Fibroblast of pulmonary artery (primary cell): ENCODE measurements around the gene DNAJC1.
A peak's percentile ranks its signal among the peaks of the same experiment; 100 is the strongest.

Experiments used
- DNase-seq: peaks from one replicate; pipeline ENCODE4 v3.0.0-alpha.2; 2010; ENCODE audit warnings: low read depth
- H3K4me3 ChIP-seq: replicated peaks from 2 replicates; pipeline ENCODE4 v1.5.1; 2011; ENCODE audit warnings: low read depth, mild to moderate bottlenecking, control low read depth, low read length, moderate library complexity
- TF ChIP-seq, protein P1 (sequence below): IDR thresholded peaks from 2 replicates; pipeline ENCODE4 v1.5.1; 2011; ENCODE audit warnings: mild to moderate bottlenecking, control low read depth, low read length, inconsistent platforms; ENCODE audit errors: missing control alignments

Gene DNAJC1

DNA sequence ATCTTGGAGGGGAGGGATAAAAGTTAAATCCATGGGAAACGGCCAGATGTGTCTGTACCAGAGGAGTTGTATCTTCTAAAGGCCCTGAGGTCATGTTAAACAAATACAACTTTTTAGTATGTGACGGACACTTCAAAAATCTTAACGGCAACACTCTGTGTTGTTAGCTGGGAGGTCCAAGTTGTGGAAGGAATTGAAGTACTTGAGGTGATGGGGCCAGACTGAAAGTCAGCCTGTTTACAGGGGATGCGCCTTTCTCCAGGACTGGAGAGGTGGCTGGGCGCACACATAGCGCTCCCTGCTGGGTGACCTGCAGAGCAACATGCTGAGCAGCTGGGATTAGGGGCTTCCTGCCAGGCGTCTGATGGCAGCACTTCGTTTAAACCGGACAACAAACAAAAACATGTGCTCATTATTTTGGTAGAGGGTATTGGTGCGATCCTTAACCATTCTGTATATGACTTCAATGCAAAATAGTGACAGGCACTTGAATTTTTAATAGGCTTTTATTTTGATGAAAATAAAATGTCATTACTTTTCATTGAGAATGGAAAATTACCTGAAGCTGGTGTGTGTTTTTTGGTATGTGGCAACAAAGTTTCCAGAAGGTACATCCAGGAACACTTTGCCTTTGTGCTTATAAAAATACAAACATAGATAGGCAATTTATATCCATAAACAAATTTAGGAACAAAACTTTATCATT is 271.3 kb downstream of the DNAJC1 start:
- H3K4me3 ChIP-seq: no peak overlapping the region
- peak; percentile 86 for DNase-seq
- TF ChIP-seq, protein P1, sequence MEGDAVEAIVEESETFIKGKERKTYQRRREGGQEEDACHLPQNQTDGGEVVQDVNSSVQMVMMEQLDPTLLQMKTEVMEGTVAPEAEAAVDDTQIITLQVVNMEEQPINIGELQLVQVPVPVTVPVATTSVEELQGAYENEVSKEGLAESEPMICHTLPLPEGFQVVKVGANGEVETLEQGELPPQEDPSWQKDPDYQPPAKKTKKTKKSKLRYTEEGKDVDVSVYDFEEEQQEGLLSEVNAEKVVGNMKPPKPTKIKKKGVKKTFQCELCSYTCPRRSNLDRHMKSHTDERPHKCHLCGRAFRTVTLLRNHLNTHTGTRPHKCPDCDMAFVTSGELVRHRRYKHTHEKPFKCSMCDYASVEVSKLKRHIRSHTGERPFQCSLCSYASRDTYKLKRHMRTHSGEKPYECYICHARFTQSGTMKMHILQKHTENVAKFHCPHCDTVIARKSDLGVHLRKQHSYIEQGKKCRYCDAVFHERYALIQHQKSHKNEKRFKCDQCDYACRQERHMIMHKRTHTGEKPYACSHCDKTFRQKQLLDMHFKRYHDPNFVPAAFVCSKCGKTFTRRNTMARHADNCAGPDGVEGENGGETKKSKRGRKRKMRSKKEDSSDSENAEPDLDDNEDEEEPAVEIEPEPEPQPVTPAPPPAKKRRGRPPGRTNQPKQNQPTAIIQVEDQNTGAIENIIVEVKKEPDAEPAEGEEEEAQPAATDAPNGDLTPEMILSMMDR: no peak

DNA sequence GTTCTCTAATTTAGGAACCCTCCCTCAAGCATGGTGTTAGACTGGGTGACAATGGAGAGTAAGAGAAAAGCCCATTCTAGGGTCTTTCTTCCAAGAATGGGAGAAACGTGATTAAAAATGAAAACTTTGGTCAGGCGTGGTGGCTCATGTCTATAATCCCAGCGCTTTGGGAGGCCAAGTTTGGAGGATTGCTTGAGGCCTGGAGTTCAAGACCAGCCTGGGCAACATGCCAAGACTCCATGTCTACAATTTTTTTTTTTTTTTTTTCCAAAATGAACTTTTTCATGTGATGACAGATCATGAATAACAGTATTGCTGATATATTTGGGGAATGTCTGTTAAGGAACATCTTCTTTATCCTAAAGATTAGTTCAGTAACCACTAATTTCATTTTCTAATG is 274.9 kb downstream of the DNAJC1 start:
- no peak for DNase-seq
- TF ChIP-seq, protein P1: no peak

DNA sequence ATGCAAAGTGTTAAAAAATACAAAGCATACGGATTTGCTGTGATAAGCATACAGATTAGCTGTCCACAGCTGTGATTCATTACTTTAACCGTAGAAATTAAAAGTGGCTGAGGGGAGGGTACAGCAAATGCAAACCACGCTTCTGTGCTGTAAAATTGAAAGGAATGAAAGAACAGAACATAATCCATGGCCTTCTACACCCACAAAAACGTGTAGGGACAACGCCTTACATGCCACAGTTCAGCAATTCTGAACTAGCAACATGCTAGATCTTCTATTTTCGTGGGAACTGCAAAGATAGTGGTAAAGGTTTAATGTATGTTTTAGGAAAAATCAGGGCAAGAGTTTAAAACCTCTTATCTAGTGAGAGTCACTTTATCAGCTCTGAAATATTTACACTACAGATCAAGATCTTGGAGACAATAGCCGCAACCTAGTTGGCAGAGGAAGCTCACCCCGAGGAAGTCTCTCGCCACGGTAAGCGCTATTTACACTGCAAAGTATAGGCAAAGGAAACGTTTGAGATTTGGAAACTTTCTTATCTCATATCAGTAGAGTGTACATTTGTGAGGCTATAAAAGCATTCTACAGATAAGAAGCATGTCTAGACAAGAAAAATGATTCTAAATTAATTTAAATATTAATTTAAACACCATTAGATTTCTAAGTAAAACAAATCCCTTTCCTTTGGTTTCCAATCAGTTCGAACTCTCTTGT is 275.9 kb downstream of the DNAJC1 start:
- no peak overlapping the region for H3K4me3 ChIP-seq
- TF ChIP-seq, protein P1: no peak
- DNase-seq: no peak

More for the DNA sequence above, 274.9 kb downstream of the DNAJC1 start:
- no peak overlapping the region for H3K4me3 ChIP-seq

DNA sequence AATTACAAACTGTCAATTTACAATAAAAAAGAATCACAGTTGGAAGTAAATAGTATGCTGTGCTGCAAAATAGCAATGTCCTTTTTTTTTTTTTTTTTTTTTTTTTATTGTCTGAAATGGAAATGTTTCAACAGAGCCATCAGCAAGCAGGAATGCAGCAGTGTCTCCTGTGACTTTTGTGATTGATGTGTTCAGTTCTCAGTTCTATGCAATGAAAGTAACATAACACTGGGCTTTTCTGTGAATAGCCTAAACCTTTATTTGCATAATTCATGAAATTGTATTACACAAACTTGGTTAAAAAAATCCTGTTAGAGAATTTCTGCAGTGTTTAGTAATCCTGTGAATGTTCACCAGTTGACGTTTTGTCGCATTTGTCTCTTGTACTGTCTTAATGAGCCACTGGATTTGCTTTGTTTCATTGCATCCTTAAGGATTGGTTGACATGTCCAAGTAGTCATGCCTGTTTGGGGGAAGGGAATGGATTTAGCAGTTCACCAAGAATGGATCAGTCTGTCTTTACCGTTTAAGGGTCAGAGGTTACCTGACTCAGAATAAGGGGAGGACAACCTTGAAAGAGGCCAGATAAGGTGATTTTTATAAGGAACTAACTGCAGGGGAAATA is 276.8 kb downstream of the DNAJC1 start:
- no peak for DNase-seq
- H3K4me3 ChIP-seq: no peak overlapping the region
- TF ChIP-seq, protein P1: no peak

DNA sequence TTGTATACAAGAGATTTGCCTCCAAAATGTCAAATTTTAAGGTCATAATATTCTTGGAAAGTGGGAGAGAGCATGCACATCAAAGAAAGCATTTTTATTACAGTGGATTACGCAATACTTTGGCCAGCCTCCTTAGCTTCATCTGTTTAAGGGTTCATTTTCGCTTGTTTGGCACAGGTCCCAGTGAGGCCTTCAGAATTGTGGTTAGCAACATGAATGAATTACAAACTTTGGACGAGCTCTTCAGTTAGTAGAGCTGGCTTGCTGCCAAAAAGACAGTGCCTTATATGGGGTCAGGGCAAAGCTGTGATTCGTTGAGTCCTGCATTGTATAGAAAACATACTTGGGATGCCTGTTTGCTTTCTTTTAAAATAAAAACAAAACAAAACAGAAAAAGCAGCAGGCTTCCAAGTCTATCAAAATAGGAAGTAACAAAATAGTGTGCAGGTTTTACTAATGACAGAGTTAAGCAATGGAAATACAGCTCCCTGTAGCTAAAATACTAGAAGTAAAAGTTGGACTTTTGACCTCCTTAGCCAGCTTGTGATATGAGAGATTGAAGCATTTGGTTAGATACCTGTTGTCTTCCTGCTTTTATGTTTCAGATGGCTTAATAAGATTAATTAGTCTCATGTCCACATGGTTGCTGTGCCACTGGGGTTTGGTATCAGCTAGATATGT is 278.7 kb downstream of the DNAJC1 start:
- DNase-seq: peak; percentile 100
- H3K4me3 ChIP-seq: no peak overlapping the region
- TF ChIP-seq, protein P1: no peak

DNA sequence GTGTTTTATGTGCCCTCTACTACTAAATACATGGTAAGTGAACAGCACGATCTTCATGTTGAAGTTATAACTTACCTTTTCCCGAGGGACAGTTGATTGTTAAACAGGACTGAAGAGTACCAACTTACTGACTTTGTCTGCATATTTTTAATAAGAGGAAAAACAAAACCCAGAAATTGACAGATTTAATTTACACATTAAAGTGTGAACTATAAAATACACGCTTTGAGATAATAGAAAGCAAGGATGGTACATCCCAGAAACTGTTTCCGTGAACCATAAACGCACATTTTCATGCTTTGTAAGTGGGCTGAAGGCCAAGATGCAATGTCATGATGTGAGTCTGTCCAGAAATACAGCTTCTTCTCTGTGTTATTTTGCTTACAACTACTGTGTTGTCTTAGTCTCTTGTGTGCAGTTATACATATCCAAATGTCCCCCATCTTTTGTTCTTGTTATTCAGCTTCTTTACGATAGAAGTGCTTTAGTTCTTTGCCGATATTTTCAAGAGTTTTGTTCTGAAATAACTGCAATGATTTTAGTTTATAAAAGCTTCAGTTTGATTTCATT is 279.4 kb downstream of the DNAJC1 start:
- DNase-seq: peak; percentile 30
- H3K4me3 ChIP-seq: no peak overlapping the region
- TF ChIP-seq, protein P1: no peak
